K562 (cell line): ENCODE data around the gene FTL. TPM values are rescaled to one million over a fixed set of nuclear protein-coding genes. Genes with fewer than 3 reads are reported as not detected.

Experiments used
- ATF7 ChIP-seq: fragments of 450-650 bp; IDR thresholded peaks from 2 replicates; pipeline ENCODE4 v1.7.1; 2014; ENCODE audit warnings: mild to moderate bottlenecking, moderate library complexity
- GABPA ChIP-seq: fragments of 200-800 bp; sonication (Bioruptor generic); conservative IDR thresholded peaks from 2 replicates; pipeline ENCODE4 v1.6.1; 2016; ENCODE audit warnings: low read depth, missing genetic modification characterization, missing compliant biosample characterization
- LEF1 ChIP-seq: fragments of 450-650 bp; IDR thresholded peaks from 2 replicates; pipeline ENCODE4 v1.6.1; 2016; ENCODE audit warnings: mild to moderate bottlenecking
- MAFK ChIP-seq: IDR thresholded peaks from 2 replicates; pipeline ENCODE4 v1.6.1; 2011; ENCODE audit warnings: low read length, improper control_type of control experiment
- RNF2 ChIP-seq: sonication (generic); IDR thresholded peaks from 2 replicates; pipeline ENCODE4 v1.6.1; 2016
- TAF9B ChIP-seq: fragments of 450-650 bp; IDR thresholded peaks from 2 replicates; pipeline ENCODE4 v1.6.1; 2018; ENCODE audit warnings: mild to moderate bottlenecking; ENCODE audit not compliant: partially characterized antibody
- ZNF24 ChIP-seq: fragments of 450-650 bp; IDR thresholded peaks from 2 replicates; pipeline ENCODE4 v1.6.1; 2016
- polyA plus RNA-seq, 8 experiments: library from polyadenylated mRNA; depleted of rRNA in 4 of 8; stranded (reverse) in 5 of 8; unstranded in 3 of 8; fragments of >200 nt; fragmentation: Nextera tagmentation in 2 of 8; fragmentation: Illumina TruSeq in 1 of 8; extraction: Ambion mirVana in 2 of 8; extraction: Trizol in 1 of 8; gene quantifications; 2 replicates each; pipeline versions ENCODE4 v1.2.1 to v1.2.3, GENCODE V29; 2011 to 2014; ENCODE audit warnings: inconsistent platforms in 1 of 8, missing spikeins in 1 of 8
- total RNA-seq, 7 experiments: library from RNA; depleted of rRNA in 6 of 7; stranded (reverse); fragments of >200 nt in 6 of 7; fragmentation: Illumina TruSeq in 2 of 7; extraction: Trizol in 2 of 7; gene quantifications; 2 replicates each; pipeline versions ENCODE4 v1.2.1 to v1.2.3, GENCODE V29; 2011 to 2021; ENCODE audit warnings: low replicate concordance in 1 of 7
- TF ChIP-seq, protein P1 (sequence below), 2 experiments: fragments of 450-650 bp in 1 of 2; IDR thresholded peaks; 2 replicates each; pipeline ENCODE4 v1.6.1; 2011 to 2017; ENCODE audit warnings: low read depth in 2 of 2, antibody characterized with exemption in 1 of 2, borderline replicate concordance in 1 of 2, low read length in 1 of 2, mild to moderate bottlenecking in 1 of 2, mixed read lengths in 1 of 2; ENCODE audit not compliant: control insufficient read depth in 1 of 2
- TF ChIP-seq, protein P2 (sequence below): fragments of 200-600 bp; sonication (generic); IDR thresholded peaks from one replicate; pipeline ENCODE4 v1.6.1; 2012; ENCODE audit warnings: mild to moderate bottlenecking, low read depth, low read length, inconsistent platforms
- TF ChIP-seq, protein P3 (sequence below): fragments of 250-450 bp; sonication (Bioruptor Pico); IDR thresholded peaks from 2 replicates; pipeline ENCODE4 v1.4.0; 2020
- TF ChIP-seq, protein P4 (sequence below), 2 experiments: fragments of 450-650 bp; IDR thresholded peaks; 2 replicates each; pipeline ENCODE4 v1.6.1; 2016

The FTL gene
- total and polyA plus RNA-seq, 9 of the 15 experiments (the other 6 are each of a cell fraction or from before 2014, with no cell fraction given), result 1,231 to 27,415 (median 3,965) TPM

DNA sequence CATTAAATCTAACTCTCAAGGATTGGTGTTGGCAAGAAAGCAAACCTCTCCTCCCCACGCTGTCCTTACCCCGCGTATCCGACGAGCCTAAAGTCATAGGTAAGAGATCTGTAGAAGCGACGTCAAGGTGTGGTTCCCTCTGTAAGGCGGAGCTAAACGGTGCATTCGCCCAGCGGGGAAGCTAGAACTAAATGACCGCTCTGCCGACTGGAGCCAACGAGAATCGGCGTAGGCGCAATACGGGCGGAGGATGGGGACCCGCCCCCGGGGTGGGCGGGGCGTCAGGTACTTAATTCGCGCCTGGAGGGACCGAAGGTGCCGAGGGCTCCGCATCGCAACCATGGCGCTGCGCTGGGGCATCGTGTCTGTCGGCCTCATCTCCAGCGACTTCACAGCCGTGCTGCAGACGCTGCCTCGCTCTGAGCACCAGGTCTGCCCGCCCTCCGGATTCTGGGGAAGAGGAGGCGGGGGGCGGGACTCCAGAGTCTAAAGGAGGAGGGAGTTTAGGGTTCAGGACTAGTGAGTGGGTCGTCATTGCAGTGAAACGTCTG, 31.7 kb upstream of the FTL start, which contains the start of gene DHDH (continued):
- TF ChIP-seq, protein P1, sequence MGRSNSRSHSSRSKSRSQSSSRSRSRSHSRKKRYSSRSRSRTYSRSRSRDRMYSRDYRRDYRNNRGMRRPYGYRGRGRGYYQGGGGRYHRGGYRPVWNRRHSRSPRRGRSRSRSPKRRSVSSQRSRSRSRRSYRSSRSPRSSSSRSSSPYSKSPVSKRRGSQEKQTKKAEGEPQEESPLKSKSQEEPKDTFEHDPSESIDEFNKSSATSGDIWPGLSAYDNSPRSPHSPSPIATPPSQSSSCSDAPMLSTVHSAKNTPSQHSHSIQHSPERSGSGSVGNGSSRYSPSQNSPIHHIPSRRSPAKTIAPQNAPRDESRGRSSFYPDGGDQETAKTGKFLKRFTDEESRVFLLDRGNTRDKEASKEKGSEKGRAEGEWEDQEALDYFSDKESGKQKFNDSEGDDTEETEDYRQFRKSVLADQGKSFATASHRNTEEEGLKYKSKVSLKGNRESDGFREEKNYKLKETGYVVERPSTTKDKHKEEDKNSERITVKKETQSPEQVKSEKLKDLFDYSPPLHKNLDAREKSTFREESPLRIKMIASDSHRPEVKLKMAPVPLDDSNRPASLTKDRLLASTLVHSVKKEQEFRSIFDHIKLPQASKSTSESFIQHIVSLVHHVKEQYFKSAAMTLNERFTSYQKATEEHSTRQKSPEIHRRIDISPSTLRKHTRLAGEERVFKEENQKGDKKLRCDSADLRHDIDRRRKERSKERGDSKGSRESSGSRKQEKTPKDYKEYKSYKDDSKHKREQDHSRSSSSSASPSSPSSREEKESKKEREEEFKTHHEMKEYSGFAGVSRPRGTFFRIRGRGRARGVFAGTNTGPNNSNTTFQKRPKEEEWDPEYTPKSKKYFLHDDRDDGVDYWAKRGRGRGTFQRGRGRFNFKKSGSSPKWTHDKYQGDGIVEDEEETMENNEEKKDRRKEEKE (IDR thresholded peaks at IDR 0.05; ENCODE audit: borderline replicate concordance in 1 of 2, control insufficient read depth in 1 of 2, low read depth in 2 of 2, low read length in 1 of 2), result no peak
- TF ChIP-seq MAFK (no peak), LEF1 (no peak), GABPA (tag) (no peak), ATF7 (0 out of 2 replicates have a peak, but pooled peaks have one; percentile 52), TAF9B (no peak), RNF2 (no peak), ZNF24 (peak; percentile 63)
- TF ChIP-seq, protein P2, sequence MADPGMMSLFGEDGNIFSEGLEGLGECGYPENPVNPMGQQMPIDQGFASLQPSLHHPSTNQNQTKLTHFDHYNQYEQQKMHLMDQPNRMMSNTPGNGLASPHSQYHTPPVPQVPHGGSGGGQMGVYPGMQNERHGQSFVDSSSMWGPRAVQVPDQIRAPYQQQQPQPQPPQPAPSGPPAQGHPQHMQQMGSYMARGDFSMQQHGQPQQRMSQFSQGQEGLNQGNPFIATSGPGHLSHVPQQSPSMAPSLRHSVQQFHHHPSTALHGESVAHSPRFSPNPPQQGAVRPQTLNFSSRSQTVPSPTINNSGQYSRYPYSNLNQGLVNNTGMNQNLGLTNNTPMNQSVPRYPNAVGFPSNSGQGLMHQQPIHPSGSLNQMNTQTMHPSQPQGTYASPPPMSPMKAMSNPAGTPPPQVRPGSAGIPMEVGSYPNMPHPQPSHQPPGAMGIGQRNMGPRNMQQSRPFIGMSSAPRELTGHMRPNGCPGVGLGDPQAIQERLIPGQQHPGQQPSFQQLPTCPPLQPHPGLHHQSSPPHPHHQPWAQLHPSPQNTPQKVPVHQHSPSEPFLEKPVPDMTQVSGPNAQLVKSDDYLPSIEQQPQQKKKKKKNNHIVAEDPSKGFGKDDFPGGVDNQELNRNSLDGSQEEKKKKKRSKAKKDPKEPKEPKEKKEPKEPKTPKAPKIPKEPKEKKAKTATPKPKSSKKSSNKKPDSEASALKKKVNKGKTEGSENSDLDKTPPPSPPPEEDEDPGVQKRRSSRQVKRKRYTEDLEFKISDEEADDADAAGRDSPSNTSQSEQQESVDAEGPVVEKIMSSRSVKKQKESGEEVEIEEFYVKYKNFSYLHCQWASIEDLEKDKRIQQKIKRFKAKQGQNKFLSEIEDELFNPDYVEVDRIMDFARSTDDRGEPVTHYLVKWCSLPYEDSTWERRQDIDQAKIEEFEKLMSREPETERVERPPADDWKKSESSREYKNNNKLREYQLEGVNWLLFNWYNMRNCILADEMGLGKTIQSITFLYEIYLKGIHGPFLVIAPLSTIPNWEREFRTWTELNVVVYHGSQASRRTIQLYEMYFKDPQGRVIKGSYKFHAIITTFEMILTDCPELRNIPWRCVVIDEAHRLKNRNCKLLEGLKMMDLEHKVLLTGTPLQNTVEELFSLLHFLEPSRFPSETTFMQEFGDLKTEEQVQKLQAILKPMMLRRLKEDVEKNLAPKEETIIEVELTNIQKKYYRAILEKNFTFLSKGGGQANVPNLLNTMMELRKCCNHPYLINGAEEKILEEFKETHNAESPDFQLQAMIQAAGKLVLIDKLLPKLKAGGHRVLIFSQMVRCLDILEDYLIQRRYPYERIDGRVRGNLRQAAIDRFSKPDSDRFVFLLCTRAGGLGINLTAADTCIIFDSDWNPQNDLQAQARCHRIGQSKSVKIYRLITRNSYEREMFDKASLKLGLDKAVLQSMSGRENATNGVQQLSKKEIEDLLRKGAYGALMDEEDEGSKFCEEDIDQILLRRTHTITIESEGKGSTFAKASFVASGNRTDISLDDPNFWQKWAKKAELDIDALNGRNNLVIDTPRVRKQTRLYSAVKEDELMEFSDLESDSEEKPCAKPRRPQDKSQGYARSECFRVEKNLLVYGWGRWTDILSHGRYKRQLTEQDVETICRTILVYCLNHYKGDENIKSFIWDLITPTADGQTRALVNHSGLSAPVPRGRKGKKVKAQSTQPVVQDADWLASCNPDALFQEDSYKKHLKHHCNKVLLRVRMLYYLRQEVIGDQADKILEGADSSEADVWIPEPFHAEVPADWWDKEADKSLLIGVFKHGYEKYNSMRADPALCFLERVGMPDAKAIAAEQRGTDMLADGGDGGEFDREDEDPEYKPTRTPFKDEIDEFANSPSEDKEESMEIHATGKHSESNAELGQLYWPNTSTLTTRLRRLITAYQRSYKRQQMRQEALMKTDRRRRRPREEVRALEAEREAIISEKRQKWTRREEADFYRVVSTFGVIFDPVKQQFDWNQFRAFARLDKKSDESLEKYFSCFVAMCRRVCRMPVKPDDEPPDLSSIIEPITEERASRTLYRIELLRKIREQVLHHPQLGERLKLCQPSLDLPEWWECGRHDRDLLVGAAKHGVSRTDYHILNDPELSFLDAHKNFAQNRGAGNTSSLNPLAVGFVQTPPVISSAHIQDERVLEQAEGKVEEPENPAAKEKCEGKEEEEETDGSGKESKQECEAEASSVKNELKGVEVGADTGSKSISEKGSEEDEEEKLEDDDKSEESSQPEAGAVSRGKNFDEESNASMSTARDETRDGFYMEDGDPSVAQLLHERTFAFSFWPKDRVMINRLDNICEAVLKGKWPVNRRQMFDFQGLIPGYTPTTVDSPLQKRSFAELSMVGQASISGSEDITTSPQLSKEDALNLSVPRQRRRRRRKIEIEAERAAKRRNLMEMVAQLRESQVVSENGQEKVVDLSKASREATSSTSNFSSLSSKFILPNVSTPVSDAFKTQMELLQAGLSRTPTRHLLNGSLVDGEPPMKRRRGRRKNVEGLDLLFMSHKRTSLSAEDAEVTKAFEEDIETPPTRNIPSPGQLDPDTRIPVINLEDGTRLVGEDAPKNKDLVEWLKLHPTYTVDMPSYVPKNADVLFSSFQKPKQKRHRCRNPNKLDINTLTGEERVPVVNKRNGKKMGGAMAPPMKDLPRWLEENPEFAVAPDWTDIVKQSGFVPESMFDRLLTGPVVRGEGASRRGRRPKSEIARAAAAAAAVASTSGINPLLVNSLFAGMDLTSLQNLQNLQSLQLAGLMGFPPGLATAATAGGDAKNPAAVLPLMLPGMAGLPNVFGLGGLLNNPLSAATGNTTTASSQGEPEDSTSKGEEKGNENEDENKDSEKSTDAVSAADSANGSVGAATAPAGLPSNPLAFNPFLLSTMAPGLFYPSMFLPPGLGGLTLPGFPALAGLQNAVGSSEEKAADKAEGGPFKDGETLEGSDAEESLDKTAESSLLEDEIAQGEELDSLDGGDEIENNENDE, result no peak
- TF ChIP-seq, protein P3, sequence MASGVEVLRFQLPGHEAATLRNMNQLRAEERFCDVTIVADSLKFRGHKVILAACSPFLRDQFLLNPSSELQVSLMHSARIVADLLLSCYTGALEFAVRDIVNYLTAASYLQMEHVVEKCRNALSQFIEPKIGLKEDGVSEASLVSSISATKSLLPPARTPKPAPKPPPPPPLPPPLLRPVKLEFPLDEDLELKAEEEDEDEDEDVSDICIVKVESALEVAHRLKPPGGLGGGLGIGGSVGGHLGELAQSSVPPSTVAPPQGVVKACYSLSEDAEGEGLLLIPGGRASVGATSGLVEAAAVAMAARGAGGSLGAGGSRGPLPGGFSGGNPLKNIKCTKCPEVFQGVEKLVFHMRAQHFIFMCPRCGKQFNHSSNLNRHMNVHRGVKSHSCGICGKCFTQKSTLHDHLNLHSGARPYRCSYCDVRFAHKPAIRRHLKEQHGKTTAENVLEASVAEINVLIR, result no peak
- TF ChIP-seq, protein P4, sequence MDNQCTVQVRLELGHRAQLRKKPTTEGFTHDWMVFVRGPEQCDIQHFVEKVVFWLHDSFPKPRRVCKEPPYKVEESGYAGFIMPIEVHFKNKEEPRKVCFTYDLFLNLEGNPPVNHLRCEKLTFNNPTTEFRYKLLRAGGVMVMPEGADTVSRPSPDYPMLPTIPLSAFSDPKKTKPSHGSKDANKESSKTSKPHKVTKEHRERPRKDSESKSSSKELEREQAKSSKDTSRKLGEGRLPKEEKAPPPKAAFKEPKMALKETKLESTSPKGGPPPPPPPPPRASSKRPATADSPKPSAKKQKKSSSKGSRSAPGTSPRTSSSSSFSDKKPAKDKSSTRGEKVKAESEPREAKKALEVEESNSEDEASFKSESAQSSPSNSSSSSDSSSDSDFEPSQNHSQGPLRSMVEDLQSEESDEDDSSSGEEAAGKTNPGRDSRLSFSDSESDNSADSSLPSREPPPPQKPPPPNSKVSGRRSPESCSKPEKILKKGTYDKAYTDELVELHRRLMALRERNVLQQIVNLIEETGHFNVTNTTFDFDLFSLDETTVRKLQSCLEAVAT (IDR thresholded peaks at IDR 0.05), result no peak
